Measurements from ENCODE around the gene EMX1. TPM values are rescaled to one million over a fixed set of nuclear protein-coding genes. Genes with fewer than 3 reads are reported as not detected.

The EMX1 gene
- total RNA-seq, 1 experiment from 2014 or later: not detected

DNA sequence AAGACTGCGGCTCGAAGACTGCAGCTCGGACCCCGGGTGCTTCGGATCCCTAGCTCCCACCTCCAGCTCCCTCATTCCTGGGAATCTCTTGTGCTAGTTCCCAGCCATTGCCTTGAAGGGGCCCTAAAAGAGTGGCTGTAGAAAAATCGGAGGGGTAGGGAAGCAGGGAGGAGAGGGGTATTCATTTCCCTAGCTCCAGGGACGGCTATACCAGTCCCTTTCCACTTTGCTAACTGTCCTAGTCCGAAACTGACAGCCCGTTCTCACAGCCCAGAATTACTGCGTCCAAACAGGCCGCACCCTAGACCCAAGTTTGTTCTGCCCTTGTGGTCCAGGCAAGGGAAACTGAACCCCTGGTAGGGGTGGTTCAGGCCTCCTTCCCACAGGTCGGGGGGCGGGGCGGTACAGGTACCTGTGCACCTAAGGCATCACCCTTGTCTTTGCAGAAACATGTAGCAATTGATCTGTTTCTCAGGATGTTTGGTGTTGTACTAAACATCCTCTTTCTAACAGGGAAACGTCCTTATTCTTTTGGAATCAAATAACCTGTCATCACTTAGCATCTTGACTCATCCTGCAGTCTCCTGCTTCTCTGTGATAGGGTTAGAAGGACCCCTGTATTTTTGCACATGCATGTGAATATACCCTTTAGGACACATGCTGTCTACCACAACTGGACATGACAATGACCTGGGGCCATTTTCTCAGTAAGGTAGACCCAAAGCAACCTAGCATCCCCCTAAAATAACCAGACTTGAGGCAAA, 4.0 kb downstream of the EMX1 start:
- Histone ChIP-seq H3K4me1 (replicated peaks; ENCODE audit: insufficient read depth) (peaks cover 9% of the 10 kb centered on the region; the same call in 1 of the 2 replicates), H3K79me2 (ENCODE audit: low read depth) (no peaks in the 10 kb centered on the region), H3K36me3 (ENCODE audit: low read depth) (no peaks in the 10 kb centered on the region), H3K27ac (no peak overlapping the region), H3K9me2 (ENCODE audit: insufficient read depth) (no peaks in the 10 kb centered on the region), H4K20me1 (ENCODE audit: insufficient read depth) (no peaks in the 10 kb centered on the region), H3K4me2 (no peak overlapping the region), H2AFZ (no peak overlapping the region), H3K9me3 (ENCODE audit: insufficient read depth, low read depth) (no peaks in the 10 kb centered on the region), H3K4me3 (no peak overlapping the region), H3K27me3 (ENCODE audit: insufficient read depth, low read depth) (peaks cover 88% of the 10 kb centered on the region), H3F3A (ENCODE audit: insufficient read depth, low read depth) (no peaks in the 10 kb centered on the region)
- POLR2A ChIA-PET (ENCODE audit: unreplicated experiment): no interaction called here
- CTCF ChIA-PET: no interaction called here
- no TSS peak for BruUV-seq (replicated peaks)
- intact Hi-C loops (cut with micrococcal nuclease; ENCODE audit: unreplicated experiment): no loop called here
- TF ChIP-seq, protein P1, sequence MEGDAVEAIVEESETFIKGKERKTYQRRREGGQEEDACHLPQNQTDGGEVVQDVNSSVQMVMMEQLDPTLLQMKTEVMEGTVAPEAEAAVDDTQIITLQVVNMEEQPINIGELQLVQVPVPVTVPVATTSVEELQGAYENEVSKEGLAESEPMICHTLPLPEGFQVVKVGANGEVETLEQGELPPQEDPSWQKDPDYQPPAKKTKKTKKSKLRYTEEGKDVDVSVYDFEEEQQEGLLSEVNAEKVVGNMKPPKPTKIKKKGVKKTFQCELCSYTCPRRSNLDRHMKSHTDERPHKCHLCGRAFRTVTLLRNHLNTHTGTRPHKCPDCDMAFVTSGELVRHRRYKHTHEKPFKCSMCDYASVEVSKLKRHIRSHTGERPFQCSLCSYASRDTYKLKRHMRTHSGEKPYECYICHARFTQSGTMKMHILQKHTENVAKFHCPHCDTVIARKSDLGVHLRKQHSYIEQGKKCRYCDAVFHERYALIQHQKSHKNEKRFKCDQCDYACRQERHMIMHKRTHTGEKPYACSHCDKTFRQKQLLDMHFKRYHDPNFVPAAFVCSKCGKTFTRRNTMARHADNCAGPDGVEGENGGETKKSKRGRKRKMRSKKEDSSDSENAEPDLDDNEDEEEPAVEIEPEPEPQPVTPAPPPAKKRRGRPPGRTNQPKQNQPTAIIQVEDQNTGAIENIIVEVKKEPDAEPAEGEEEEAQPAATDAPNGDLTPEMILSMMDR (conservative IDR thresholded peaks at IDR 0.05): no peak
- TF ChIP-seq EZH2 (IDR thresholded peaks at IDR 0.05; ENCODE audit: low read depth): no peak
- DNase-seq: no peak

DNA sequence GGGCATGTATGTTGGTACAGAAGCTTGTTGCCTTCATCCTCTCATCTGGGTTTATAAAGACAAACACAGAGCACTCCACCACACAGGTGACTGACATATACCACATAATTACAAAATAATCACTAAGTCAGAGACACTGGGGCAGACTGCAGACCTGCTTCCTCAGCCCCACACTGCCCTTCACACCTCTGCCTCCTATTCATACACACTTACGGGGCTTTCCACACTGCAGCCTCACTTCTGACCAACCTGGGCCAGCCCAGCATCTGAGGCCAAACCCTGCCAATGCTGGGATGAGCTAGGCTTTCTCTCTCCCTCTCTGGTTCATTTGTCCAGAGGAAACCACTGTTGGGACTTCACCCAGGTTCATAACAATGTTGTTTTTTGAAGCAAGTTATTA, 4.5 kb downstream of the EMX1 start:
- no peak overlapping the region for H3K27ac ChIP-seq
- ChIA-PET CTCF (no interaction called here), POLR2A (ENCODE audit: unreplicated experiment) (no interaction called here)
- no peaks in the 10 kb centered on the region for H3K36me3 ChIP-seq (ENCODE audit: low read depth)
- no peak overlapping the region for H3K4me2 ChIP-seq
- H3K4me3 ChIP-seq: no peak overlapping the region
- no peaks in the 10 kb centered on the region for H3K9me2 ChIP-seq (ENCODE audit: insufficient read depth)
- H4K20me1 ChIP-seq (ENCODE audit: insufficient read depth): no peaks in the 10 kb centered on the region
- no TSS peak for BruUV-seq (replicated peaks)
- no peak for DNase-seq
- H3K27me3 ChIP-seq (ENCODE audit: insufficient read depth, low read depth): peaks cover 88% of the 10 kb centered on the region
- H3K79me2 ChIP-seq (ENCODE audit: low read depth): no peaks in the 10 kb centered on the region
- 0 out of 2 replicates have a peak, but pooled peaks cover 3% of the 10 kb centered on the region for H3K4me1 ChIP-seq (replicated peaks; ENCODE audit: insufficient read depth)
- H3F3A ChIP-seq (ENCODE audit: insufficient read depth, low read depth): no peaks in the 10 kb centered on the region
- intact Hi-C loops (cut with micrococcal nuclease; ENCODE audit: unreplicated experiment): no loop called here
- H3K9me3 ChIP-seq (ENCODE audit: insufficient read depth, low read depth): no peaks in the 10 kb centered on the region
- TF ChIP-seq, protein P1 (conservative IDR thresholded peaks at IDR 0.05): no peak
- no peak overlapping the region for H2AFZ ChIP-seq

DNA sequence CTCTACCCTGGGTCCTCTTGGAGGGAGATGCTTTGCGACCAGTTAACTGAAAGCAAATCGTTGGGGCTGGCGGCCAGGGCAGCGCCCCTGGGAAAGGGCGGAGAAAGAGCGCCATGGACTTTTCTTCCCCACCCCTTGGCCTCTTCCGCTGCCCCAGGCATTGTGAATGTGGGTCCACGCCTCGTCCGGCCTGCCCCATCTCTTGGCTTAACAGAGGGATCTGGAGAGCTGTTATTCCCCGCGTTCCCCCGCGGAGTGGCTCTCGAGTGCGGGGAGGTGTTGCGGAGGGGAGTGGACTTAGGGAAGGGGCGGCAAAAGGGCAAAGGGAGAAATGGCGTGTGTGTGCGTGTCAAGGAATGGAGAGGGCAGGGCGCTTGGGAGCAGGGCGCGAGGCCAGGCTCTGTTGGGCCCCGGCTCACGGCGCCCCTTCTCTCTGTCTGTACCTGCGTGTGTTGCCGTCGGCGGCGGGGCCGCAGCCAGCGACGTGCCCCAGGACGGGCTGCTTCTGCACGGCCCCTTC, 6.6 kb downstream of the EMX1 start:
- Histone ChIP-seq H3K27ac (no peak overlapping the region), H2AFZ (no peak overlapping the region), H3K27me3 (ENCODE audit: insufficient read depth, low read depth) (peaks cover 99% of the 10 kb centered on the region), H3K36me3 (ENCODE audit: low read depth) (no peaks in the 10 kb centered on the region), H3F3A (ENCODE audit: insufficient read depth, low read depth) (no peaks in the 10 kb centered on the region), H3K79me2 (ENCODE audit: low read depth) (no peaks in the 10 kb centered on the region), H3K4me2 (no peak overlapping the region), H3K9me2 (ENCODE audit: insufficient read depth) (no peaks in the 10 kb centered on the region), H3K4me1 (replicated peaks; ENCODE audit: insufficient read depth) (no peaks in the 10 kb centered on the region), H3K4me3 (no peak overlapping the region), H4K20me1 (ENCODE audit: insufficient read depth) (no peaks in the 10 kb centered on the region), H3K9me3 (ENCODE audit: insufficient read depth, low read depth) (no peaks in the 10 kb centered on the region)
- ChIA-PET CTCF (no interaction called here), POLR2A (ENCODE audit: unreplicated experiment) (no interaction called here)
- no TSS peak for BruUV-seq (replicated peaks)
- no peak for DNase-seq
- intact Hi-C loops (cut with micrococcal nuclease; ENCODE audit: unreplicated experiment): no loop called here
- TF ChIP-seq EZH2 (IDR thresholded peaks at IDR 0.05; ENCODE audit: low read depth): no peak
- TF ChIP-seq, protein P1 (conservative IDR thresholded peaks at IDR 0.05): no peak
